GM18873 (cell line): ENCODE measurements around the gene MNAT1.
"Not testable (repeated sequence)": the region's sequence is repeated elsewhere in the genome, so short reads cannot be mapped to it uniquely, and the experiment has no call there.

Experiments used
- ATAC-seq: cut with Tn5 transposase; IDR thresholded peaks from one replicate; pipeline ENCODE4 v1.9.1; 2021; ENCODE audit warnings: mild to moderate bottlenecking, moderate library complexity, moderate number of reproducible peaks; ENCODE audit not compliant: unreplicated experiment, low FRiP score

Gene MNAT1

DNA sequence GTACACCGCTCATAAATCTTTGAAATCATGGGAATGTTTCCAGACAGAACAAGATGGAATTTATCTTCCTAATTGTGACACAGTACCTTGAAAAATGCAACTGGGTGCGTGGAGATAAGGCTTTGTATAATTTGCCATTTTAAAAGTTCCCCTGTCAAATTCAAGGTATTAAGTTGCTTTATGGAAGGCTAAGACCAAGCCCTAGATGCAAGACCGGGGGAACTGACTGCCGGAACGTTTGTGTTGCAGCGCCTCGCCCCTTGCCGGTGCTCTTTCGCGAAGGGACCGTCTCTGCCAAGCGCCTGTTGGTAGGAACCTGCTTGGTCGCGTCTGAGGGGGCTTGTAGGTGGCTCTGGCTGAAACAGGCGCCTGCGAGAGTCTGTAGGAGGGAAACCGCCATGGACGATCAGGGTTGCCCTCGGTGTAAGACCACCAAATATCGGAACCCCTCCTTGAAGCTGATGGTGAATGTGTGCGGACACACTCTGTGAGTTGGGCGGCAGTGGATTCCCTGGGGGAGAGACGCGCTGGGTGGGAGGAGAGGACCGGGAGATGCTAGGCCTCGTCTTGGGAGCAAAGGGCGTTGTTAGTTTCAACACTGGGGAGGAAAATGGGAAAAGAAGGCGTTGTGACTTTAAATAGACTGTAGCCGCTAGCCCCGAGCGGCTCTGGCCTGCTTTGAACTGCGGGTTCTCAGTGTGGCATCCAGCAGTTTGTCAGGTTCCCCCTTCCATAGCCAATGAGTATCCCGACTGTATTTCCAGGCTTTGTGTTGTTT is at the start of gene MNAT1:
Gene MNAT1 (plus strand): TSS at position 297 of the 778 bp plus-strand sequence. CDS start 102 bp downstream, at position 399.
- ATAC-seq: peak; percentile 91

DNA sequence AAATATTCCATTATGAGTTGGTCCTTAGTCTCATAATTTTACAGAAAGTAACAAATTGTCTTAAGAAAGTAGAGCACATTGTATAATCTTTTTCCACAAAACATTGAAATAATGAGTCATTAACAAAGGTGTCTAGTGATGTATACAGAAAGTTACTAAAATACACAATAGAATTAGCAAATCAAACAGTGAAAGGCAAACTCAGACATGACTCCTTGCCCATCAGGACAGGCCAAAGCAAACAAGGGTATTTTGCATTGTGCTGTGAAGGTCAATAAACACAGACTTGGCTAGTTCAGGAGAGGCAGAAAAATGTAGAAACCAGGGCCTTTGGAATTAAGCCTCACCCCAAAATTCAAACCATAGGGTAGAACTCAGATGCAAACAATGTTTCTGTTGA is 47.7 kb upstream of the MNAT1 start:
- ATAC-seq: no peak

DNA sequence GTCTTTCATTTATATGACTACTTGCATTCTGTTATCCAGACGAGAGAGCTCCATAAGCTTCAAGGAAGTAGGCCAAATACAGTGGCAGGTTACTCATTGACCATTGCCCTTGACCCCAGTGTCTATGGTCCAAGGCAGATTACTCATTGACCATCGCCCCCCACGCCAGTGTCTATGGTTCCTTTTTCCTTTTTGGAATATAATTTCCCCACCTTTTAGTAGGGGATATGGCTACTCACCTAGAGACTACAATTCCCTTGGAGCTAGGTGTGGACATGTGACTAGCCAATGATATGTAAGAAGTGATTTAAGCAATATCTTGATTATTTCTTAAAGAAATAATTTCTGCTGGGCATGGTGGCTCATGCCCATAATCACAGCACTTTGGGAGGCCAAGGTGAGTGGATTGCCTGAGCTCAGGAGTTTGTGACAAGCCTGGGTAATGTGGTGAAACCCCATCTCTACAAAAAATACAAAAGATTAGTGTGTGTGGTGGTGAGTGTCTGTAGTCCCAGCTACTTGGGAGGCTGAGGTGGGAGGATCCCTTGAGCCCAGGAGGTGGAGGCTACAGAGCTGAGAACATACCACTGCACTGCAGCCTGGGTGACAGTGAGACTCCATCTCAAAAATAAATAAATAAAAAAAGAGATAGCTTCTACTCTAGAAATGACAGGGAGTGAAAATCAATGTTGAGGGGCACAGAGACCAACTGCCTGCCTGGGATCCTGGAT is 43.0 kb upstream of the MNAT1 start:
- no peak for ATAC-seq

DNA sequence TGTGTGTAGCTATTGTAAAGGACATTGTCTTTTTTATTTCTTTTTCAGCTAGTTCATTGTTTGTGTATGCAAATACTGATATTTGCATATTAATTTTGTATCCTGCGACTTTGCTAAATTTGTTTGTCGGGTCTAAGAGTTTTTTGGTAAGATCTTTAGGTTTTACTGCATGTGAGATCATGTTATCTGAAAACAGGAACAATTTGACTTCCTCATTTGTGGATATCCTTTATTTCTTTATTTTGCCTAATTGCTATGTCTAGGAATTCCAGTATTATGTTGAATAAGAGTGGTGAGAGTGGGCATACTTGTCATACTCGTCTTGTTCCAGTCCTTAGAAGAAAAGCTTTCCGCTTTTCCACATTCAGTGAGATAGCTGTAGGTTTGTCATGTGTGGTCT is 39.2 kb upstream of the MNAT1 start:
- ATAC-seq: no peak

DNA sequence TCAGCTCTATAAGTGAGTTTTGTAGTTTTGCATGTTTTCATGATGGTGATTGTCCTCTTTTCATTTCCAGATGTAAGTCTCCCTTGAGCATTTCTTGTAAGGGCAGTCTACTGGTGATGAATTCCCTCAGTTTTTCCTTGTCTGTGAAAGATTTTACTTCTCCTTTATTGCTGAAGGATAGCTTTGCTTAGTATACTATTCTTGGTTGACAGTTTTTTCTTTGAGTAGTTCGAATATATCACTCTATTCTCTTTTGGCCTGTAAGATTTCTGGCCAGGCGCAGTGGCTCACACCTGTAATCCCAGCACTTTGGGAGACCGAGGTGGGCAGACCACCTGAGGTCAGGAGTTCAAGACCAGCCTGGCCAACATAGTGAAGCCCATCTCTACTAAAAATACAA is 34.0 kb upstream of the MNAT1 start:
- ATAC-seq: no peak

DNA sequence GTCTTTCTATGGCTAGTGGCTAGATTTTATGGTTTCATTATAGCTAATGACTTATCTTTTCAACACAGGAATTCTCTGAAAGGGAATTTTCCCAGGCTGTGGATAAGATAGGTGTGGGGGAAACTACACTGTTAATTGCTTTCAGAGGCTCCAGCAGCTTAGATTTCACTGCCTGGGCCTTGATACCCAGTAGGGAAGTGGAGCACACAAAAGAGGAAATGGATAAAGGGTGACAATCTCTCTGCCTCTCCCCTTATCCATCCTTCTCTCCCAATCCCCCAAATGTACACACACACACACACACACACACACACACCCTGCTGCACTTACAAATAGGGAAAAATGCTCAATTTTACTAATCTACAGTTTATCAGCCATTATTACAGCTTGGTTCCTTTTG is 29.5 kb upstream of the MNAT1 start:
- ATAC-seq: no peak

DNA sequence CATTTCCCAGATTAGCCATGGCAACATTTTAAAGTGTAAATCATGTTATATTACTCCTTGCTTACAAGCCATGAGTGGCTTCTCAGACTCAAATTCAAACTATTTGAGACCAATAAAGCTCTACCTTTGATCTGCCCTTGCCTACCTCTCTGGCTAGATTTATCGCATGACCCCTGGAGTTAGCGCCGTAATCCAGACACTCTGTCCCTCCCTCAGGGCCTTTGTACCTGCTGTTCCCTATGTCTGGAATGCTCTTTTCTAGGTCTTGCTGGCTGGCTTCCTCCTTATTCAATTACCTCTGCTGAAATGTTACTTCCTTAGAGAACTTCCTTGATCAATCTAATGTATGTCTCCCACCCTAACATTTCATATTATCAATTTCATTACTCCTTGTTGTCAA is 26.7 kb upstream of the MNAT1 start:
- ATAC-seq: no peak

DNA sequence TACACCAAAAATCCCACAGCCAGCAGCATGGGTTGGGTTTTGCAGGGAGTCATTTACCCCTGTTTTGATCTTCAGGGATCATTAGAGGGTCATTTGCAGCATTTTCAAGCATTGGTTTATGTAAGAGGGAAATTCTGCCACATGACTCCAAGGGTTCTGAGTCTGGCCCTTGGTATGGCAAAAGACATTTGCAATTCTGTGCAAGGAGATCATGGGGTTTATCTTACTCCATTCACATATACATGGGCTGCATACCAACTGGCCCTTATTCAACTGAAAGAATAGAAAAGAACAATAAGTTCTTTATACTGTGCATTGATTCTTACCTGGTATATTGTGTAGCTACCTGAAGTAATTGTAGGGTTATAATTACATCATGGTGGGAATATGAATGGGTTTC is 24.1 kb upstream of the MNAT1 start:
- ATAC-seq: no peak

DNA sequence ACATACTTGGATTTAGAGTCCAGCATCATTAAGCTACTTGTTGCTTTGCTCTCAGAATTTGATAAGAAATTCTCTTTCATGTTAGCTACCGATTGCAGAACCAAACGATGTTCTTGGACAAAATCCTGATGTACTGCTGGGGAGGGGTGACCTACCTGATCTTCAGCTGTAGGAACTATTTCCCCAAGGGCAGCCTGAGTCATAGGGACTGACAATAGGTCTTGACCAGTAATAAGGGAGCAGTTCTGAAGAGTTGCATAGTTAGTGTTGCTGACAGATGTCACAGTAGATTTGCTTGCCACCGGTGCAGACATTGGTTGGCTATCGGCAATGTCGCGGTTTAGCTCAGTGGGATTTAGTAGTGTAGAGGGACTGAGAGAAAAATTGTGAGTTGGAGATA is 21.0 kb upstream of the MNAT1 start:
- ATAC-seq: no peak

DNA sequence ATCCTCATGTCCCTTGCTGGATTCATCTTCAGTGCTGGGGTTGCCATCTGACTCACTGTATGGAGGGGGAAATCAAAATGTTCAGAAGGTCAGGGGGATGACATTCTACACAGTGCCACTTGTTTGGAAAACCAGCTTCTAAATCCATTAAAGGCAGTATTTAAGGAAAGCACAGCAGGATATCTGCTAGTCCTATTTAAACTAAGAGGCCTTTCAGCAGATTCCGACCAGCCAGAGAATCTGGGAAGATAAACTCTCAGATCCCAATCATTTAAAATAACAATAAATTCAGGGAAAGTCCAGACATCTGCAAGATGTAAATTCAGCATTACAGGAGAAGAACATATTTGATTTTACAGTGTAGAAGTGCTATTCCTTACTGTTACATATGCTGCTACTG is 14.2 kb upstream of the MNAT1 start:
- ATAC-seq: no peak

DNA sequence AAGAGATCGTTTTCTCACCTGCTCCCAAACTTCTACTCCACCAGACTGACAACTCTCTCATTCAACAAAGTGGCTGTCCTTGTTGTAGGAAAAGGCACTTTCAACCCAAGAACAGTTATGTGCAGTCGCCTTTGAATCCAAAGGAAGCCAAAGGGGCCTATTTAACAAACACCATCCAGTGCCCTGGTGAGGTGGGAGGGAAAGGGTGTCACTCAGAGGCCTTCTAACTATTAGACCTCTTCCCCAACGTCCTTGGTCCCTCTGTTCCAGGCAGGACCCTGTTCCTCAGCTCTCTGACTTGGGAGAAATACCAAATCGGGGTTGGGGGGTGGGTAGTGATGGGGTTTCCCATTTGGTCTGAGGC is 13.6 kb upstream of the MNAT1 start:
- ATAC-seq: no peak

DNA sequence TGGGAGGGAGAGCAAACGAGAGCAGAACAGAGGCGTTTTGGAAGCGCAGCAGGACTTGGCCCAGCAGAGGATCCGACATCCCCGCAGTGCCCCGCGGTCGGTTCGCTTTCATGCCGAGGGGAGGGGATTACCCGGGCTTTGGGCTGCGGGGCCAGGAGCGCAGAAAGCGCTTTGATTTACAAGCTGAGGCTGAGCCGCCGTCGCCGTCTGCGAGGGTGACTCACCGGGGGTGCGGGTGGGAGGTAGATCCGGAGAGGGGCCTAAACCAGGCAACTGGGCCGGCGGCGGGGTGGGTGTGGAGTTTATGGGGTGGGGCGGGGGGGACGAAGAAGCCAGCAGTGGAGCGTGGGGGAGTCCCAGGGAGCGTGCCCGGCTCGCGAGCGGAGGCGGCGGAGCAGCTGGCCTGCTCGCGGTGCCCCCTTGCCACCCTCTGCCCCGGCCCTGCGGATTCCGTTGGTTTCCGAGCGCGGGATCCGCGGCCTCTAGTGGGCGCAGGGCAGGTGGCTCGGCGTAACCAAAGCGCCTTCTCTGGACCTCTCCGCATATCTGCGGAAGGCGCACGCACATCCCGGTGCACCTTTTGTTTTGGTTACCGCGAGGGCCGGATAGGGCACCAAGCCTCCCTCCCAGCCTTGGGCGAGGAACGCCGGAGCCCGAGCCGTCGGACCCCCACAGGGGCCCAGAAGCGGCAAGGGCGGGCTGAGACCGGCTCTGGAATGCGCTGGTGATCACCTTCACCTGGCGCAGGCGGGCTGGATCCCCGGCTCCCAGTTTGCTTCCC is 13.0 kb upstream of the MNAT1 start:
- ATAC-seq: no peak

DNA sequence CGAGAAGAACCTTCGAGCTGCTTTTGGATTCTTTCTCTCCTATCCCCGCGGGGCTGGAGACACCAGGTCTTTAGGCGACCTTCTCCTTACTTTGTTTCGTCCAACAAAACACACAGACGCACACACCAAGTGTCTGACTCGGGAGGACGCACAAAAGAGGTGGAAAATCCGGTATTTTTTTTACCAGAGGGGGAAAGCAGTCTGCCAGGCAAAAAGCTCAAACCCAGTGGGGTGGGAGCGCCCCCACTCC is 12.5 kb upstream of the MNAT1 start:
- ATAC-seq: no peak

DNA sequence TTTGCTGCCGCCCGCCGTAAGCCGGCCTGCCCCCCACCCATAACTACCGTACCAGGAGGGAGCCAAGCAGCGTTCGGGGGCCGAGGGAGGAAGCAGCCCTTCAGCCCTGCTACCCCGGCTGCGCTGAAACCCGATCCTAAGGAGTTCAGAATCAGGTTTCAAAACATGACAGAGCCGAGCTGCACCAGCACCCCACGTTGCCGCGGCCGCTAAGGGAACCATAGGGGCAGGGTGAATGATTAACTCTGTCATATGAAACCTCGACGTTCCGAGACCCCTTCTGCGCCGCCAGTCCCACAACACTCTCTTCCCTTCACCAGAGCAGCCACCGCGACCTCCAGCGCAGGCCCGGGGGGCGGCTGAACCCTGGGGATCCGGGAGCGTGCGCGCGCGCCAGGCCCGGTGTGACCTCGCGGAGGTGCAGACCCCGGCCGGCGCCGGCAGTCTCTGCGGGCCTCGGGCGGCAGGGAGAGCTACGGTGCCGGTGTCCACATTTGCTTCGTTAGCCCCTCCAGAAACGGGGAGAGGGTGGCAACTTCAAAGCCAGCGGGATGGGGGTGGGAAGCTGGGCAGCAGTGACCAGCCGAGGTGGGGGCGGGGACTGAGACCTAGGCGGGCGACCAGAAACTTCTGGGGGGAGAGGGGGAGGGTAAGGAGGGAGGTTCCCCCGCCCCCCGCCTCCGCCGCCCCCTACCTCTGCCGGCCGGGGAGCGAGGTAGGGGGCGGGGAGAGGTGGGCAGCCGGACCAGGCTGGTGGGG is 12.0 kb upstream of the MNAT1 start:
- no peak for ATAC-seq

DNA sequence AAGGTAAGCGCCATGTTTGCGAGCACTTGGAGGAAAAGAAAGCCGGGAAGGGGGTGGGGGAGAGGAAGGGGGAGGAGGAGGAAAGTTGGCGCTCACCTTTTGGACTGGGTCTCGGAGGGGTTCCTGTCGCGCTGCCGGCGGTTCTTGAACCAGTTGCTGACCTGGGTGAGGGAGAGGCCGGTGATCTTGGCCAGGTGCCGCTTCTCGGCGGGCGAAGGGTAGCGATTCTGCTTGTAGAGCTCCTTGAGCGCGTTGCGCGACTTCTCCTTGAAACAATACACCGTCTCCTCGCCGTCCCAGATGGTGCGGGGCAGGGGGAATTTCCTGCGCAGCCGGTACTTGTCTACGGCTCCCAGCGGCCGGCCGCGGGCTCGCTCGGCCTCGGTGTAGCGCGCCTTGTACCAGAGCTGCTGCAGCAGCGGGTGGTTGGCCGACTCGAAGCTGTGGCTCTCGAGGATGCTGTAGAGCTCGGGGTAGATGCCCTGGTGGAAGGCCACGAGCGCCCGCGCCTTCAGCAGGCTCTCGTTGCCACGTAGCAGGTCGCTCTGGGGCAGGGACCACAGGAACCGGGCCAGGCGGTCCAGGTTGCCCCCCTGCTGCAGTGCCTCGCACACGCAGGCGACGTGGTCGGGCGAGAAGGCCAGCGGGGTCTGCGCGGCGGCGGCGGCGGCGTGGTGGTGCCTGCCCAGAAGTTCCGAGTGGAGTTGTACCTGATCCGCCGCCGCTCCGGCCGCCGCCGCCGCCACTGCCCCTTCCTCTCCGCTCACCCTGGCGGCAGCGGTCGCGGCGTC is 11.2 kb upstream of the MNAT1 start:
- no peak for ATAC-seq

DNA sequence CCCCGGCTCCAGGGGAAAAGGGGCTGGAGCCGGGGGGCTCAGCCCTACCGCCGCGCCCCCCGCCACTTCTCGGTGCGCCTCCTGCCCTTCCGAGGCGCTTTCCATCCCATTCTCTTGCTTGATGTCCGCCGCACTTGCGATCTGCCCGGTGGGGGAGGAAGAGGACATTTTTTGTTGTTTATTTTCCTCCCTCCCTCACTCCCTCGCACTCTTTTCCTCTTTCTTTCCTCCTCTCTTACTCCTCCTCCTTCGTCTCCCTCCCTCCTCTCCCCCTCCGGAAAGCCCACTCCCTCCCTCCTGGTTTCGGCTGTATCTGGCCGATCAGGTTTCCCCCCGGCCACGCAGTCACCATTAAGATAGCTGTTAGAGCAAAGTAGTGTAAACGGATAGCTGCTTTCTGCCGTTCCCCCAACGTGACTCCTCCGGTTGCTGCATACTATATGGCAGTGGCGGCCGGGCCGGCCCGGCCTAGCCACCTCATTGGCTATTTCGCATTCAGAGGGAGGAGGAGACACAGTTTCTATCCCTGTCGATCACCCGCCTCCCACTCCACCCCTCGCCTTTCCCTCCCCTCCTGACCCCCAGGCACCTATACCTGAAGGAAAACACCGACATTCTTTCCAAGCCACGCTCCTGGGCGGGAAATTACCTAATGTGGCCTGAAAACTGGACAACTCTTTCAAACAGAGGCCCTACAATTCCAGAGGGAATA is 10.5 kb upstream of the MNAT1 start, which contains the start of gene SIX4:
Gene SIX4 (minus strand): TSS at position 445 of the 712 bp plus-strand sequence. CDS start 277 bp downstream, at position 168.
- peak; percentile 48 for ATAC-seq

DNA sequence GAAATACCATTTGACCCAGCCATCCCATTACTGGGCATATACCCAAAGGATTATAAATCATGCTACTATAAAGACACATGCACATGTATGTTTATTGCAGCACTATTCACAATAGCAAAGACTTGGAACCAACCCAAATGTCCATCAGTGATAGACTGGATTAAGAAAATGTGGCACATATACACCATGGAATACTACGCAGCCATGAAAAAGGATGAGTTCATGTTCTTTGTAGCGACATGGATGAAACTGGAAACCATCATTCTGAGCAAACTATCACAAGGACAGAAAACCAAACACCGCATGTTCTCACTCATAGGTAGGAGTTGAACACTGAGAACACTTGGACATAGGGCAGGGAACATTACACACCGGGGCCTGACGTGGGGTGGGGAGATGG is 3.3 kb upstream of the MNAT1 start:
- not testable (repeated sequence) for ATAC-seq

DNA sequence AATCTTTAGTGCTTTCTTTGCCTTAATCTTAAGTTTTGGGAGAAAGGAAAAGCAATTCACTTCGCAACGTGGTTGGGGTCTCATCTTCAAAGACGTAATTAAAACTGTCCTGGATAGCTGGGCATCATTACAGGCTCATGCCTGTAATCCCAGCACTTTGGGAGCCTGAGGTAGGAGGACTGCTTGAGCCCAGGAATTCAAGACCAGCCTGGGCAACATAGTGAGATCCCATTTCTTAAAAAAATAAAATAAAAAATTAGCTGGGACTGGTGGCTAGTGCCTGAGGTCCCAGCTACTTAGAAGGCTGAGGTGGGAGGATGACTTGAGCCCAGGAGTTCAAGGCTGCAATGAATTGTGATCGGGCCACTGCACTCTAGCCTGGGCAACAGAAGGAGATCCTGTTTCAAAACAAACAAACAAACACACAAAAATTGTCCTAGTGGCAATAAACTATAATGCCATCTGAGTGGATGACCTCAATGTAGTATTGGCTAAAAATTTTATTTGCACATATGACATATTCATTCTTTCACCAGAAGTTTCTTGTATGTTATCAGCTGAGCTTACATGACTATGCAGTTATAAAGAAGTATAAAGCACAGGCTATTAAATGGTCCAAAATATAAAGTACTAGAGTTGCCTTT is 1.6 kb upstream of the MNAT1 start:
- ATAC-seq: no peak

DNA sequence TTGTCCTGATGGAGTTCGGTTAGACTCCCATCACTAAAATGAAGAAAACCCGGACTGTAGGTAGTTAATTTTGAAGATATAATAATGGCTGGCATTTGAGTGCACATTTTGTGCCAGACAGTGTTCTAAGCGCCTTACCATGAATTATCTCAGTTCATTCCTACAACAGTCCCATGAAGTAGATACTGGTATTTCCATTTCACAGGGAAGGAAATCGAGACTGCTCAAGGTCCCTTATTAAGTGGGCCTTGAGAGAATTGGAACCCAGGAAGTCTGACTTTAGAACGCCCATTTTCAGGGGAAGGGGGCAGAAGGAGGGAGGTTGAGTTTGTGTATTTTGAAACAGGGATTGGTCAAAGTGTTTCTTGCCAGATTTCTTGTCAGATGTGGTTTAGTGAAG is 855 bp downstream of the MNAT1 start:
- no peak for ATAC-seq
